GM18526 (cell line): ENCODE data around the gene C6orf132.

Experiments
- POLR2A ChIP-seq: IDR thresholded peaks from 3 replicates; pipeline ENCODE4 v1.6.1; 2011; ENCODE audit not compliant: insufficient read length; ENCODE audit errors: extremely low read depth

The C6orf132 gene

GRCh38 chr6:42142118-42142835 lies at the start of gene C6orf132:
TSS of gene C6orf132 (minus strand) at chr6:42142620. CDS start at chr6:42142444, 176 bp downstream.
- no peak for TF ChIP-seq POLR2A

- no peak for TF ChIP-seq POLR2A
Observed at GRCh38 chr6:42190554-42191183, 48.2 kb upstream of the C6orf132 start.

GRCh38 chr6:42188406-42188805 lies 46.0 kb upstream of the C6orf132 start:
- no peak for TF ChIP-seq POLR2A

DNA sequence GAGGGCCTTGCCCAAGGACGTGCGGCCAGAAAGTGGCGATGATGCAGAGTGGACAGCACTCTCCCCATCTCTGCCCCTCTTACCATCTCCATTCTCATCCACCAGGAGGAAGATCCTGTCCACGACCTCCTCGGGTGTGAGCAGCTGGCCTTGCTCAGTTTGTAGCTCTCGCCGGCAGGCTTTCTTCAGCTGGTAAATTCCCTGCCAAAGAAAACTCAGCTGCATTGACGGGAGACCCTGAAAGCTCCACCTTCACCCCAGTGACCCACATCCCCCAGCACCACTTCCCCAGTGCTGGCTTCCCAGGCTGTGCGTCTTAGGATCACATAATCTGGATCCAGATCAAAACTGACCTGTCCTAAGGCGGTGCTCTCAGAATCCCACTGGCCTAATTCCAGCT lies 43.2 kb upstream of the C6orf132 start:
- TF ChIP-seq POLR2A = no peak

- TF ChIP-seq POLR2A = no peak
Observed at GRCh38 chr6:42184475-42184874, 42.1 kb upstream of the C6orf132 start.

- TF ChIP-seq POLR2A = no peak
Observed at GRCh38 chr6:42182101-42182500, 39.7 kb upstream of the C6orf132 start.

- no peak for TF ChIP-seq POLR2A
Observed at GRCh38 chr6:42179945-42180313, 37.5 kb upstream of the C6orf132 start.

DNA sequence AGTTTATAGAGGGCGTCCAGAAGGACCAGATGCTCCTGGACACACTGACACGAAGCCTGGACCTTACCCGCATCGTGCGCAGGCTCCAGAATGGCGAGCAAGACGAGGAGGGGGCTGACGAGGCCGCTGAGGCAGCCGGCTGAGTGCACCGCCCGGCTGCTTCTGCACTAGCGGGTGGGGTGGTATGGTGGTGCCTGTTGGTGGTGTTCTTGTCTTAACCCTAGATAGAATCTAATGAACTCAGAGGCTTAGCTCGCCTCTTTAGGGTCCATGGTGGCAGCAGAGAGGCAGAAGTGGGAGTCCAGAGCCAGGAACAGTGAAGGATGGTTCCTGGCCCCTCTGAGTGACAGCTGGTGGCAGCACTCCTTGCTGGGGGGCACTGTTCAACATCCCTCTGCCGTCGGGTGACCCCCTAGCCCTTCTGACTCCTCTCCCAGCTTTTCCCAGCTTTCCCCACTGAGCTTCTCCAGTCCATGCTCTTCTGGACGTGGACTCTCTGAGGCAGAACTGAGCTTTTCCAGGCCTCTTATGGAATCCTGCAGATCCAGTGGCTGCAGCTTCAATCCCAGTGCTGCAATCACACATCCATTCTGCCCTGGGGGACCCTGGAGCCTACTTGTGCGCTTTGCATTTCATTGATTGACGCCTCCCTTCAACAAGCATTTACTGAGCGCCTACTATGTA lies 37.0 kb upstream of the C6orf132 start:
- TF ChIP-seq POLR2A = no peak

DNA sequence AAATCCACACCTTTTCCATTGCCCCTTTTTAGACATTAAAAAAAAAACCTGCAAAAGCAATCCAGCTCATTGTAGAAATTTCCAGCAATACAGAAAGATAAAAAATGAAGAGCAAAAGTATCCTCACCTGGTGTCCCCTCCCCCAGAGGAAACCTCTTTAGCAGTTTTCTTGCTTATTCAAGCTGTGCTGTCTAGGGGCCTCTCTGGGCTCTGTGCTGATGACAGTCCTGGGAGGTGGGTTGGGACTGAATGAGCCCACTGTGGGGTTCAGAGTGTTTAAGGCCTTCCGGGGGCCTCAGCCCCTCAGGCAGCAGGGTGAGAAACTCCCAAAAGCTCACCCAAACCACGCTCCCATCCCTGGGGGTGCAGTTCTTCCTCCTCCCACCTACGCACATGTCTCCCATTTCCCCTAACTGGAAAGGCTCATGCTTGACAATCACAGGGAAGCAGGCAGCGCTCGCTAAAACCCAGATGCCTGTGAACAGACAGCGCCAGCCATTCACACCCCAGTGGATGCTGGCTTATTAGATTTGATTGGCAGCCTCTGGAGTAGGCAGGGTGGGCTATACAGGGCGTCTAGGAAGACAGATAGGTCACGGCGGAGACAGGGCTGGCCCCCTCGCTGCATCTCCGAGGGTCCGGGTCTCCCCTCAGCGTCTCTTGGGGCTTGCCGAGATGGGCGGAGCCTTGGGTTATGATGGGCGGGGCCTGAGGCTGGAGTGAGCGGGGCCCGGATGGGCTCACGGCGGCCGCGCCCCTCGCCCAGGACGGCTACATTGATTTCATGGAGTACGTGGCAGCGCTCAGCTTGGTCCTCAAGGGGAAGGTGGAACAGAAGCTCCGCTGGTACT lies 35.3 kb upstream of the C6orf132 start:
- no peak for TF ChIP-seq POLR2A

GRCh38 chr6:42176981-42177380 lies 34.6 kb upstream of the C6orf132 start:
- no peak for TF ChIP-seq POLR2A

DNA sequence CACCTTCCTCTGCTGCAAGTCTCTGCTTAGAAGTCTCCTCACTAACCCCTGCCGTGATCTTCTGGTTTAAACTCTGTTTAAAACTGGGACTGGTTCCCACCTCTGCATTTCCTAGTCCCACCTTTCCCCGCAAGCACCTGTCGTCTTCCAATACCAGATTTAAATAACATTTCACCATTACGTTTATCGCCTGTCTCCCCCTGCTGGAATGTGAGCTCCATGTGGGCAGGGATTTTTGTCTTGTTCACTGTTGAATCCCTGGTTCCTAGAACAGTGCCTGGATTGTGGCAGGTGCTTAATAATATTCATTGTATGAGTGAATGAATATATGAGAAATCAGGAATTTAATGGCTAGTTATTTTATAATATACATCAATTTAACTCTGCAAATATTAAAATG lies 33.4 kb upstream of the C6orf132 start:
- no peak for TF ChIP-seq POLR2A

DNA sequence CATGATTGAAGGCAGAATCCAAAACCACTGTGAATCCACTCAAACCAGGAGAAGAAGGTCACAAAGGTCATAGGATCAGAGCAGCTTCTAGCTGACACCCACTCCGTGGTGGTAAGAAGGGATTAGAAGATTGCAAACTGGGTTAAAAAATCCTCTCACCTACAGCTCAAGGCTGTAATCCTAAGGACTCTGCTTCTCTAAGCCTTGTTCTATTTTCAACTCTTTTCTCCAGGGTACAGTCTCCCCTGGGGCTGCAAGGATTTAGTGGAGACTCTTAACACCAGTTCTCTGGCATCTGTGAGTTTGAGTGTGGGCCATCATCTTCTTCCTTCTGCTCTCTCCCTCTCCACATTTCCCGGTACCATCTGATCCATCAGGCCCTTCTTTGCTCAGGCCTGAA lies 30.7 kb upstream of the C6orf132 start, which contains the start of gene GUCA1A:
TSS of gene GUCA1A (plus strand) at position 264 of the 400 bp plus-strand sequence. CDS start 250 bp downstream, outside the sequence.
- no peak for TF ChIP-seq POLR2A

- TF ChIP-seq POLR2A = no peak
Observed at GRCh38 chr6:42171813-42172581, 29.6 kb upstream of the C6orf132 start.

GRCh38 chr6:42168650-42169049 lies 26.2 kb upstream of the C6orf132 start:
- TF ChIP-seq POLR2A = no peak
